DMS79 (cell line): Measurements from ENCODE around the gene NRAP.

Source experiments
- DNase-seq: peaks from one replicate; lab custom pipeline; 2025; lab: John Stamatoyannopoulos, UW

NRAP gene

DNA sequence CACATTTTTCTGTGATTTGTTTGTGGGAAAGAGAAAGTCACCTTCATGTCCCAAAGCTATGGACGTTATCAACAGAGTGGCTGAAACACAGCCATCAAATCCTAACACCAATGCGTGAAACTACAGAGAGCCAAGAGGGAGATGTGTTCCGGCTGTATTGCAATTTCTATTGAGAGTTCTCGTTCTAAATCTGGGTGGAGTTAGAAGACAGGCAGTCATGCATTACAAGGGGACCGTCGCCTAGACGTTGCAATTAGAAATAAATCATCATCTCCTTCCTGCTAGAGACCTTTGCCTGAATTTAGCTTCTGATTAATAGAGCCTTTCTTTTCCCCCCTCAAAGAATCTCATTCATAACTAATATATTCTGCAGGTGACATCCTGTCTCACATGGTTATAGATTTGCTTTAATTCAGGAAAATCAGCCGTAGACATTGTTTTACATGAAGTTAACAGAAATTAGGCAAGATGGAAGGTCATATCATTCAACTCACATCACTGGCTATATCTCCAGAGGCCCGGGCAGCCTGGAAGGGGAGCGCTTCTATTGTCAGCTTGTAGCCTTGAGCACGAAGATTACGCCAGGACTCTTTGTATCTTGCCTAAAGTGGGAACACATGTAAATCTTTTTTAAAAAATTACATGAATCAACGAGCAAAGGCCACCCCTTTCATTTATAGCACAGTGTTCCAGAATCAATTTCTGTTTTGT is 58.4 kb downstream of the NRAP start:
- DNase-seq: no peak

- DNase-seq: no peak
Observed at GRCh38 chr10:113604572-113604971, 59.3 kb downstream of the NRAP start.

- DNase-seq: no peak
Observed at GRCh38 chr10:113603057-113603777, 60.6 kb downstream of the NRAP start.

DNA sequence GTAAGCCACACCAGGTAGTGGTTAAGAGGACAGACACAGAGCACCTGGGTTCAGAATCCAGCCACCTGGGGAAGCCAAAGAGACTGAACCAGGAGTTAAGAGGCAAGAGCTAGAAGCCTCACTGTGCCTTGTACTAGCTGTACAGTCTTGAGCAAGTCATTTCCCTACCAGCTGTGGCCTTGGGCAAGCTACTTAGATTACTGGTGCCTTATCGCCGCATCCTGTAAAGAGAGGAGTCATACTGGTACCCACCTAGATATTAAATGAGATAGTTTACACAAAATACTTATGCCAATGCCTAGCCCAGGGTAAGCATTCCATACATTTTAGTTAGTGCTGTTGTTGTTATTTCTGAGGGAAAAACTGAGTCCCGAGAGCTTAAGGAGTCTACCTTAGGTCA is 63.3 kb downstream of the NRAP start:
- DNase-seq: no peak

DNA sequence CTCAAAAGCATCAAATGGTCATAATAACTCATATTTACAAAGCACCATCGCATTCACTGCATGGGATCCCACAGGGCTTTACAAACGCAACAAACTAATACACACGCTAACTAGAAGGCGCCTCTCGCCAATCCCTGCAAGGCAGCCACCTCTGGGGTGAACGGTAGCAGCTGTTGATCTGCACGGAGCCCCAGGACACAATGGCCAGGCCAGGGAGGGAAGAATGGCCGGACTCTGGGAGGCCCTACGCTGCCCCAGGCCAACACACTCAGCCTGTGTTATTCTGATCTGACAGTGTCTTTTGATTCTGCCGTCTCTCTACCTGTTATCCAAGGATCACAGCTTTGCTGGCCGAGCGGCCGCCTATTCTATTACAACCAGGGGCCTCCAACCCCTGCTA is 69.2 kb downstream of the NRAP start:
- no peak for DNase-seq

DNA sequence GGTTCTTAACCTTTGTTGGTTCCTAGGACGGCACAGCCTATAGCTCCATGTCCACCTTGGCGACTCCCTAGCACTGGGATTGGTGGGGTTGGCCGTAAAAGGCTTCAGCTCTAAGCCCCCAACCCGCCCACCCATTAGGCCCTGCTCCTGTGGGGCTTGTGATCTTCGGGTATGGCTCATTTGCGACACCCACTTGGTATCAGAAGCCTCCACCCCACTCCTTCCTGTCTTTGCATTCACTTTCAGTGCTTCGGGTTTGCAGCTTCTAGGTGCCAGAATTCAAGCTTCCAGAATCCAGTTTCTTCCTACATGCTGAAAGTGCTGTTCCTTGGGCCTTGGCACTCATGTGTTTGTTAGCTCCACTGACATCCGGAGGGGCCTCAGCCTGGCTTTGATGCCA is 71.5 kb downstream of the NRAP start:
- no peak for DNase-seq

GRCh38 chr10:113590581-113590980 is 73.3 kb downstream of the NRAP start:
- no peak for DNase-seq

GRCh38 chr10:113589201-113589770 is 74.6 kb downstream of the NRAP start:
- DNase-seq: no peak

- no peak for DNase-seq
Observed at GRCh38 chr10:113585949-113586348, 77.9 kb downstream of the NRAP start.

DNA sequence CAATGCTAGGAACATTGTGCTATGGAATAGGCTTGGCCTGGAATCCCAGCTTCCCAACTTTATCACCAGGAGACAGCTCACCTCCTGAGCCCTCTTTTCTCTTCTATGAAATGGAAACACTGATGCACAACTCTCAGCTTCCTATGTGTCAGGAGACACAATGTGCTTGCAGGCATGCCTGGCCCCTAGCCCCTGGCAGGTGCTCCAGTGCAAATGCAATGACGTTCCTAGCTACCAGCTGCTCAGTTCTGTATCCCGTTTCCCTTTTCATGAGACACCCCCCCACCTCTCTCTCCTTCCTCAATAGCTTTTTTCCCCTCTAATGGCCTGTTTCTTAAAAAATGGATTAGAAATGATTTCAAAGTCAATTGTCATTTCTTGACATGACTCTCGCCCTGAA is 80.3 kb downstream of the NRAP start:
- no peak for DNase-seq

DNA sequence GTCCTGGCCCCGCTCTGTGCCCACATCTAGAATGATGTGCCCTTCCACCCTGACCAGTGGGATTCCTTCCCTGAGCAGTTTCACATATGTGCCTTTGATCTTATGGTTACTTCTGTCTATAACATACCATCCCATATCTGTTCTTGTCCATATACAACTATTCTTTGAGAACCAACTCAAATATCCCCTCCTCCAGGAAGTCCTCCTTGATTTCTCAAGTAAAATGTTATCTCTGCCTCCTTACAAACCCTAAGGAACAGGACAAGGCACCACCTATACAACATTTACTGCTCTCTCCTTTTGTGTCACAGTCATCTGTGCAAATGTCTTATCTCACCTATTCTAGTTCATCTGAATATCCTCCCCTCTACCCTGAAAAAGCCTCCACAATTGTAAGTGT is 82.7 kb downstream of the NRAP start:
- DNase-seq: no peak

GRCh38 chr10:113578773-113579172 is 85.1 kb downstream of the NRAP start:
- DNase-seq: no peak

GRCh38 chr10:113576852-113577251 is 87.0 kb downstream of the NRAP start:
- DNase-seq: no peak

DNA sequence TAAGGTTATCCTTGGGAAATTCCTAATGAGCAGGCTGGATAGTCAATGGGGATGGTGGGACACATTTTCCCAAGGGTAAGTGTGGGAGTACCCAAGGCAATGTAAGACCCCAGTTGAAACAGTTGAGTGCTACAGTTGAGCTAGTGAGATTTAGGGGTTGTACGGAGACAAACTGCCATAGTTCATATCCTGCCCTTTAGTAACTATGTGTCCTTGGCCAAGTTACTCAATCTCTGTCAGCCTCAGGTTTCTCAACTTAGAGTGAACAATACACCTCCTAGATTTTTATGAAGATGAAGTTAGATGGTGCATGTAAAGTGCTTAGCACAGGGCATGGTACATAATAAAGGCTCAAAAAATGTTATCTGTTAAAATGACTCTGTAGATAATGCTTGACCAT is 90.5 kb downstream of the NRAP start:
- DNase-seq: no peak

GRCh38 chr10:113572520-113573290 is 91.1 kb downstream of the NRAP start:
- no peak for DNase-seq

DNA sequence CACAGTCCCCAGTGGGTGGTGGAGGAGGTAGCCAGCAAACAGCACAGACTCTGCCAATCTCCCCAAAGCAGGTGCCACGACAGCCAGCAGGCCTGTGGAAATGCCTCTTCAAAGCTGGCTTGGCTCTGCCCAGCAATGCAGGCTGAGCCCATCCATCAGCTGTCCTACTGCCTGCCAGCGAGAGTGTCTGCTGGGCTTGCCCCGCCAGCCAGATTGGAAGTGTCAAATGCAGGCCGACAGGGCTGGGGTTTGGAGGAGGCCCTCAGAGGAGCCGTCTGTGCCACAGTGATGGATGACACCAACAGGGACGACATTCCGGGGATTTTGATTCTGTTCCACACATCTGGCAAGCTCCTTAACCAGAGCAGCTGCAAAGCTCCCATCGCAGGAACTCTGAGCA is 94.3 kb downstream of the NRAP start:
- DNase-seq: no peak

GRCh38 chr10:113566888-113567287 is 97.0 kb downstream of the NRAP start:
- DNase-seq: no peak

- DNase-seq: no peak
Observed at GRCh38 chr10:113565364-113565763, 98.5 kb downstream of the NRAP start.

GRCh38 chr10:113563306-113564088 is 100.3 kb downstream of the NRAP start:
- peak; percentile 13 for DNase-seq

- no peak for DNase-seq
Observed at GRCh38 chr10:113562704-113563103, 101.1 kb downstream of the NRAP start.

DNA sequence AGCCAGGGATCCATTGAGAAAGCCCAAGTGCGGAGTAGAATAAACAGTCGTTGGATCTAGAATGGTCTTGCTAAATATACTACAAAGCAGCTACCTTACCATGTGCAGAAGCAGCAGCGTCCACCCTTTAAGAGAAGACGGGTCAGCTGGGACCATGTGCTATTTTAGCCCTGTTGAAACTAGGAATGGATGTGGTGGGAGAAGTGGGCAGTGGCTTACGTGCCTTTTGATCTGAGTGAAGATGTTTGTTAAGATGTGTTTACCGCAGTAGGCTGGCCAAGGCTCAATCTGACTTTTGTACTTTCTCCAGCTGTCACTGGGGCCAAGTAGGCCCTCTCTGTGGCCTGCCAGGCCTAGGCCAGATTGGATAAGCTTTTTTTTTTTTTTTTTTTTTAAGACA is 101.8 kb downstream of the NRAP start:
- no peak for DNase-seq

- no peak for DNase-seq
Observed at GRCh38 chr10:113561214-113561613, 102.6 kb downstream of the NRAP start.
